Keratinocyte (primary cell): ENCODE results near the gene RNF144B. TPM values are rescaled to one million over a fixed set of nuclear protein-coding genes. Genes with fewer than 3 reads are reported as not detected.

Source experiments
- DNase-seq: peaks from one replicate; pipeline ENCODE4 v3.0.0-alpha.2; 2011; ENCODE audit warnings: low read depth, missing footprints, low spot score
- FAIRE-seq: peaks from 2 replicates; lab custom pipeline; 2011; peaks lifted over from hg19 to GRCh38; lab: Jason Lieb, UNC
- H2AFZ ChIP-seq: 2 replicates; pipeline ENCODE4 v1.6.0; 2012; ENCODE audit warnings: low read length, control low read depth, inconsistent platforms; ENCODE audit not compliant: control insufficient read depth
- H3K27ac ChIP-seq: 2 replicates; pipeline ENCODE4 v1.5.1; 2011; ENCODE audit warnings: low read length; ENCODE audit not compliant: control insufficient read depth, insufficient read depth
- H3K27me3 ChIP-seq: 3 replicates; pipeline ENCODE4 v1.6.0; 2011; ENCODE audit warnings: low read length; ENCODE audit not compliant: control insufficient read depth, insufficient read depth; ENCODE audit errors: extremely low read depth
- H3K36me3 ChIP-seq, 2 experiments: 2 replicates in 1 of 2; 3 replicates in 1 of 2; pipeline ENCODE4 v1.5.1; 2011; ENCODE audit warnings: low read length in 2 of 2, mild to moderate bottlenecking in 1 of 2; ENCODE audit not compliant: control insufficient read depth in 2 of 2, insufficient read depth in 2 of 2; ENCODE audit errors: extremely low read depth in 1 of 2
- H3K4me1 ChIP-seq: 3 replicates; pipeline ENCODE4 v1.5.1; 2011; ENCODE audit warnings: low read length; ENCODE audit not compliant: control insufficient read depth, insufficient read depth; ENCODE audit errors: extremely low read depth
- H3K4me2 ChIP-seq: 3 replicates; pipeline ENCODE4 v1.6.0; 2011; ENCODE audit warnings: low read depth, low read length; ENCODE audit not compliant: control insufficient read depth, insufficient read depth; ENCODE audit errors: extremely low read depth
- H3K4me3 ChIP-seq, 3 experiments: fragments of 200-600 bp in 1 of 3; sonication (generic) in 1 of 3; 2 replicates in 2 of 3; 3 replicates in 1 of 3; pipeline ENCODE4 v1.5.1; 2011 to 2016; ENCODE audit warnings: low read length in 3 of 3, mild to moderate bottlenecking in 3 of 3, control low read depth in 2 of 3, inconsistent platforms in 1 of 3, low read depth in 1 of 3, mixed read lengths in 1 of 3, mixed run types in 1 of 3, moderate library complexity in 1 of 3; ENCODE audit not compliant: control insufficient read depth in 2 of 3, insufficient read depth in 2 of 3; ENCODE audit errors: extremely low read depth in 1 of 3
- H3K79me2 ChIP-seq: 2 replicates; pipeline ENCODE4 v1.6.0; 2012; ENCODE audit warnings: low read length; ENCODE audit not compliant: control insufficient read depth, insufficient read depth
- H3K9ac ChIP-seq: 3 replicates; pipeline ENCODE4 v1.6.0; 2011; ENCODE audit warnings: low read length; ENCODE audit not compliant: control insufficient read depth, insufficient read depth; ENCODE audit errors: extremely low read depth
- H3K9me1 ChIP-seq: 3 replicates; pipeline ENCODE4 v1.6.0; 2011; ENCODE audit warnings: low read length; ENCODE audit not compliant: control insufficient read depth, insufficient read depth; ENCODE audit errors: extremely low read depth
- H3K9me3 ChIP-seq: 2 replicates; pipeline ENCODE4 v1.5.1; 2012; ENCODE audit warnings: low read depth, low read length; ENCODE audit not compliant: control insufficient read depth
- H4K20me1 ChIP-seq: 3 replicates; pipeline ENCODE4 v1.6.0; 2011; ENCODE audit warnings: low read length; ENCODE audit not compliant: control insufficient read depth, insufficient read depth; ENCODE audit errors: extremely low read depth
- CTCF ChIP-seq, 3 experiments: IDR thresholded peaks in 1 of 3; conservative IDR thresholded peaks in 1 of 3; optimal IDR thresholded peaks in 1 of 3; 2 replicates in 2 of 3; 3 replicates in 1 of 3; pipeline versions ENCODE3 to v1.5.1; 2011; ENCODE audit warnings: low read length in 3 of 3, mild to moderate bottlenecking in 3 of 3, moderate library complexity in 2 of 3, control low read depth in 1 of 3, inconsistent platforms in 1 of 3; ENCODE audit not compliant: insufficient read depth in 2 of 3; ENCODE audit errors: extremely low read depth in 1 of 3
- EZH2 ChIP-seq: IDR thresholded peaks from one replicate; pipeline ENCODE4 v1.6.1; 2012; ENCODE audit warnings: inconsistent platforms, mild to moderate bottlenecking, low read length, moderate library complexity
- dilution Hi-C: fragments of 300-500 bp; cut with MboI; formaldehyde crosslinking; loops from one replicate; pipeline ENCODE4 v1.7.0; 2020; ENCODE audit warnings: low sequenced_read_pairs; ENCODE audit not compliant: extremely low pct_ligation_motif_present
- polyA plus RNA-seq, 5 experiments: library from polyadenylated mRNA; depleted of rRNA in 3 of 5; stranded (reverse) in 3 of 5; stranded (forward) in 1 of 5; unstranded in 1 of 5; fragments of >200 nt; gene quantifications; 1 replicate in 1 of 5; 2 replicates in 3 of 5; 3 replicates in 1 of 5; pipeline versions ENCODE4 v1.2.1 to v1.2.3, GENCODE V29; 2011 to 2012; ENCODE audit warnings: missing spikeins in 2 of 5, low read depth in 1 of 5, low replicate concordance in 1 of 5

RNF144B gene
- polyA plus RNA-seq, 1 donor (not counting 4 experiments of a cell fraction or from before 2014, with no cell fraction given) = 9.0 TPM

DNA sequence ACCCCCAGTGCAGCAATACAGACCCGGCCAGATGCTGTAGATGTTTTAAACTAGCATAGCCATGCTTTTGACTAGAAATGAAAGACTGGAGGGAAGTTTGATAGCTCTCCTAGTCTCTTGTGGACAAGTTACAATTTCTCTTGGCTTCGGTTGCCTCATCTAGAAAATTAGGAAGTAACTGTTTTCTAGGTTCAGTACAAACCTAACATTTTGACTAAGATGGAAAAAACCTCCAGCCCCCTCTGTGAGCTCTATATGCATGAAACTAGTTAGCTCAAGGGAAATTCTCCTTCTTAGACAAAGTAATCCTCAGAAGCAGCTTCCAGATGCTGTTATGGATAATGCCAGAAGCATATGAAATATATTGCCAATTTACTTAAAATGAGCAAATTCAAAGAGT, 86.6 kb downstream of the RNF144B start:
- TF ChIP-seq CTCF (optimal IDR thresholded peaks at IDR 0.05 in 1 of 3, IDR thresholded peaks at IDR 0.05 in 1 of 3, conservative IDR thresholded peaks at IDR 0.05 in 1 of 3; ENCODE audit: extremely low read depth in 1 of 3, insufficient read depth in 2 of 3, low read length in 3 of 3) (no peak), EZH2 (no peak)
- Histone ChIP-seq H3K27ac (no peak overlapping the region), H3K79me2 (no peaks in the 10 kb centered on the region), H3K9ac (no peak overlapping the region), H3K4me3 (no peak overlapping the region), H3K9me1 (no peaks in the 10 kb centered on the region), H3K9me3 (no peaks in the 10 kb centered on the region), H4K20me1 (no peaks in the 10 kb centered on the region), H3K36me3 (no peaks in the 10 kb centered on the region), H3K27me3 (no peaks in the 10 kb centered on the region), H3K4me1 (peaks cover 9% of the 10 kb centered on the region), H2AFZ (no peak overlapping the region), H3K4me2 (no peak overlapping the region)
- dilution Hi-C loops = no loop called here
- no peak for DNase-seq
- FAIRE-seq = no peak

DNA sequence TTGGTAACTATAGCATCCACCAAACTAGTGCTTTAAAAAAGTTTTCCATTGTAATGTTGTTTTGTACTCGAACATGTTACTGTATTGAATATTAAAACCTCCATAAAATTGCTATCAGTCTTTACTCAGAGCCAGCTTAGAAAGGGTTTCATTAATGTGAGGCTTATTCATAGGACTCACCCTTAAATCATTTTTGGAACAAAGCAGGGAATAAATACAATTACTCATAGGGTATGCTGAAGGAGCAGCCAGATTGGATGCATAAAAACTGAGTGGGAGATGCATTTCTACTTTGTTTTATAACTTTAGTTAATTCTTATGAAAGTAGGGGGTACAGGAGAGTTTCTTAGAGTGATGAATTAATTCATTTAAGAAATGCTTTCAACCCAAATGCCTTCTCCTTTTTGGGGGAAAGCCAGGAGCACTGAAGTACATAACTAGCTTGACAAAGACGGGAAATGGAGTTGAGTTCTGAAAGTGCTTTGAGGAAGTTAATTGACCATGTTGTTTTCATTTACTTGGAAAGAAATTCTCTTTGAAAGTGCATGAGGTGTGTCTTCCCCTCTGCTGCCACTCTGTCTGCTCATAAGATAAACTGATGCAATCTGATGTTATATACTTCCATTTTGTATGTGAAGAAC, 90.3 kb downstream of the RNF144B start:
- Histone ChIP-seq H3K27ac (no peak overlapping the region), H3K79me2 (no peaks in the 10 kb centered on the region), H3K9ac (no peak overlapping the region), H2AFZ (peak overlapping the region; percentile 3), H3K4me2 (no peak overlapping the region), H3K4me1 (peaks cover 9% of the 10 kb centered on the region), H4K20me1 (no peaks in the 10 kb centered on the region), H3K9me3 (no peaks in the 10 kb centered on the region), H3K9me1 (no peaks in the 10 kb centered on the region), H3K4me3 (no peak overlapping the region), H3K27me3 (no peaks in the 10 kb centered on the region), H3K36me3 (no peaks in the 10 kb centered on the region)
- DNase-seq (no peak), FAIRE-seq (no peak)
- TF ChIP-seq CTCF (optimal IDR thresholded peaks at IDR 0.05 in 1 of 3, IDR thresholded peaks at IDR 0.05 in 1 of 3, conservative IDR thresholded peaks at IDR 0.05 in 1 of 3; ENCODE audit: extremely low read depth in 1 of 3, insufficient read depth in 2 of 3, low read length in 3 of 3) (no peak), EZH2 (no peak)
- dilution Hi-C loops = no loop called here
